Mammary epithelial cell (primary cell): ENCODE results near the gene IFIT1B.

ENCODE experiments used
- CTCF ChIP-seq, 2 donors: IDR thresholded peaks in 1 of 2; conservative IDR thresholded peaks in 1 of 2; 2 replicates each; pipeline ENCODE4 v1.5.1; 2011 to 2012; ENCODE audit warnings: inconsistent platforms in 2 of 2, low read length in 2 of 2, mild to moderate bottlenecking in 2 of 2, control low read depth in 1 of 2, low read depth in 1 of 2; ENCODE audit not compliant: insufficient read depth in 1 of 2; ENCODE audit errors: extremely low read depth in 1 of 2
- EZH2 ChIP-seq: IDR thresholded peaks from 2 replicates; pipeline ENCODE4 v1.6.1; 2012; ENCODE audit warnings: low read length, inconsistent platforms, borderline replicate concordance

GRCh38 chr10:89388806-89389205 is 10.9 kb downstream of the IFIT1B start:
- TF ChIP-seq CTCF (conservative IDR thresholded peaks at IDR 0.05 in 1 of 2, IDR thresholded peaks at IDR 0.05 in 1 of 2; ENCODE audit: extremely low read depth in 1 of 2, insufficient read depth in 1 of 2, low read depth in 1 of 2, low read length in 2 of 2) (no peak), EZH2 (no peak)
